H1 (cell line): ENCODE data around the gene TMPRSS15. TPM values are rescaled to one million over a fixed set of nuclear protein-coding genes. Genes with fewer than 3 reads are reported as not detected.

Experiments used
- ATF3 ChIP-seq: IDR thresholded peaks from 2 replicates; pipeline ENCODE4 v1.6.1; 2011; ENCODE audit warnings: low read depth, mild to moderate bottlenecking, low read length; ENCODE audit not compliant: insufficient read depth
- BACH1 ChIP-seq: IDR thresholded peaks from 2 replicates; pipeline ENCODE4 v1.6.1; 2012; ENCODE audit warnings: low read length, improper control_type of control experiment
- CHD7 ChIP-seq: fragments of 300-600 bp; sonication (generic); IDR thresholded peaks from 2 replicates; pipeline ENCODE4 v1.7.1; 2012; ENCODE audit warnings: low read length, moderate library complexity, mild to moderate bottlenecking, inconsistent platforms; ENCODE audit not compliant: insufficient replicate concordance
- E2F6 ChIP-seq: IDR thresholded peaks from 2 replicates; pipeline ENCODE4 v1.6.1; 2012; ENCODE audit warnings: inconsistent platforms
- EP300 ChIP-seq, 2 experiments: IDR thresholded peaks; 1 replicate in 1 of 2; 2 replicates in 1 of 2; pipeline ENCODE4 v1.6.1; 2011 to 2012; ENCODE audit warnings: low read depth in 2 of 2, low read length in 2 of 2, mild to moderate bottlenecking in 2 of 2, borderline replicate concordance in 1 of 2, inconsistent platforms in 1 of 2, moderate library complexity in 1 of 2
- NRF1 ChIP-seq: IDR thresholded peaks from 2 replicates; pipeline ENCODE4 v1.6.1; 2011; ENCODE audit warnings: mild to moderate bottlenecking, low read depth, low read length, improper control_type of control experiment
- RFX5 ChIP-seq: IDR thresholded peaks from 2 replicates; pipeline ENCODE4 v1.6.1; 2011; ENCODE audit warnings: low read depth, low read length, improper control_type of control experiment, borderline replicate concordance
- SIRT6 ChIP-seq: IDR thresholded peaks from one replicate; pipeline ENCODE4 v1.7.1; 2012; ENCODE audit warnings: low read length, inconsistent platforms
- SIX5 ChIP-seq: IDR thresholded peaks from 2 replicates; pipeline ENCODE4 v1.6.1; 2011; ENCODE audit warnings: mild to moderate bottlenecking, low read depth, low read length
- TAF1 ChIP-seq: IDR thresholded peaks from 2 replicates; pipeline ENCODE4 v1.6.1; 2011; ENCODE audit warnings: mild to moderate bottlenecking, low read depth, low read length
- polyA plus RNA-seq, 7 experiments: library from polyadenylated mRNA; depleted of rRNA in 3 of 7; stranded (reverse) in 5 of 7; unstranded in 2 of 7; fragments of >200 nt in 5 of 7; fragments of 200-250 nt in 2 of 7; gene quantifications; 1 replicate in 5 of 7; 2 replicates in 1 of 7; 4 replicates in 1 of 7; pipeline versions ENCODE4 v1.2.1 to v1.2.3, GENCODE V29; 2011 to 2013; ENCODE audit warnings: missing spikeins in 2 of 7, mixed read lengths in 2 of 7
- total RNA-seq: library from RNA; stranded (reverse); fragmentation: NEBNext Ultra II Directional; extraction: Animal tissue kit (Norgen Biotek cat#: 25700); gene quantifications from 2 replicates; pipeline ENCODE4 v1.2.1, GENCODE V29; 2021

The TMPRSS15 gene
- total and polyA plus RNA-seq, 2 of the 8 experiments (the other 6 are each of a cell fraction or from before 2014, with no cell fraction given): not detected

GRCh38 chr21:18335651-18336236 lies 67.8 kb downstream of the TMPRSS15 start (continued):
- TF ChIP-seq CHD7 (no peak), TAF1 (no peak), RFX5 (no peak), BACH1 (no peak), E2F6 (no peak), ATF3 (no peak), NRF1 (no peak), SIRT6 (no peak), EP300 (IDR thresholded peaks at IDR 0.05; ENCODE audit: borderline replicate concordance in 1 of 2, low read depth in 2 of 2, low read length in 2 of 2) (no peak), SIX5 (no peak)
